Stomach (tissue), 4 donors: ENCODE measurements around the gene RRAS2.

Source experiments
- CTCF ChIP-seq, 7 experiments: fragments of 450-650 bp in 4 of 7; fragments of 200-600 bp in 3 of 7; sonication (generic) in 3 of 7; IDR thresholded peaks; one replicate each; pipeline ENCODE4 v1.5.1; 2016 to 2019; ENCODE audit warnings: antibody characterized with exemption in 7 of 7, control low read depth in 2 of 7, mild to moderate bottlenecking in 1 of 7
- POLR2A ChIP-seq, 4 donors: fragments of 450-650 bp; IDR thresholded peaks; one replicate each; pipeline ENCODE4 v1.6.1; 2016; ENCODE audit warnings: antibody characterized with exemption in 4 of 4, control low read depth in 2 of 4, mild to moderate bottlenecking in 1 of 4, moderate library complexity in 1 of 4
- POLR2AphosphoS5 ChIP-seq, 3 donors: sonication (generic); formaldehyde crosslinking; IDR thresholded peaks; one replicate each; pipeline ENCODE4 v1.6.1; 2016; ENCODE audit warnings: antibody characterized with exemption in 3 of 3

- no peak for TF ChIP-seq CTCF (IDR thresholded peaks at IDR 0.05)
- TF ChIP-seq POLR2A (IDR thresholded peaks at IDR 0.05): no peak
- no peak for TF ChIP-seq POLR2AphosphoS5 (IDR thresholded peaks at IDR 0.05)
These were observed 43.9 kb downstream of the RRAS2 start for GRCh38 chr11:14315130-14315529.
